Natural killer cell (primary cell): ENCODE results near the gene SOX8. TPM values are rescaled to one million over a fixed set of nuclear protein-coding genes. Genes with fewer than 3 reads are reported as not detected.
A peak's percentile ranks its signal among the peaks of the same experiment; 100 is the strongest.

Experiments used
- ATAC-seq, 3 donors: fragments of 150-1000 bp in 2 of 3; fragments of 200-7000 bp in 1 of 3; cut with Tn5 transposase; 1 replicate in 1 of 3; 2 replicates in 2 of 3; pipeline ENCODE4 v1.10.0; 2021; ENCODE audit warnings: mild to moderate bottlenecking in 2 of 3, moderate library complexity in 2 of 3
- DNase-seq, 2 donors: peaks; one replicate each; pipeline versions ENCODE4 v3.0.0 to v3.0.0-alpha.2; 2013 to 2021; ENCODE audit warnings: mixed read lengths in 1 of 2
- H3K27ac ChIP-seq: one replicate; pipeline ENCODE4 v1.5.1; 2013; ENCODE audit warnings: mild to moderate bottlenecking, low read length
- H3K27me3 ChIP-seq: one replicate; pipeline ENCODE4 v1.6.1; 2013; ENCODE audit warnings: low read length; ENCODE audit not compliant: control insufficient read depth, insufficient read depth
- H3K36me3 ChIP-seq: one replicate; pipeline ENCODE4 v1.6.1; 2013; ENCODE audit warnings: low read length; ENCODE audit not compliant: control insufficient read depth, insufficient read depth
- H3K4me1 ChIP-seq: one replicate; pipeline ENCODE4 v1.6.1; 2013; ENCODE audit warnings: low read length; ENCODE audit not compliant: control insufficient read depth, insufficient read depth
- H3K4me3 ChIP-seq: one replicate; pipeline ENCODE4 v1.5.1; 2013; ENCODE audit warnings: low read length
- H3K9me3 ChIP-seq: one replicate; pipeline ENCODE4 v1.6.1; 2013; ENCODE audit warnings: low read length; ENCODE audit not compliant: control insufficient read depth, insufficient read depth
- H3K27ac Mint-ChIP-seq, 2 donors: one replicate each; pipeline ENCODE4 v1.8.0; 2022; ENCODE audit warnings: mild to moderate bottlenecking in 2 of 2, mixed read lengths in 2 of 2, moderate library complexity in 1 of 2
- H3K27me3 Mint-ChIP-seq, 2 donors: one replicate each; pipeline ENCODE4 v1.8.0; 2022; ENCODE audit warnings: low read depth in 2 of 2, mixed read lengths in 2 of 2
- H3K36me3 Mint-ChIP-seq: one replicate; pipeline ENCODE4 v1.8.0; 2022; ENCODE audit warnings: mixed read lengths
- H3K4me1 Mint-ChIP-seq, 2 donors: one replicate each; pipeline ENCODE4 v1.8.0; 2022; ENCODE audit warnings: mixed read lengths in 2 of 2
- H3K4me3 Mint-ChIP-seq: one replicate; pipeline ENCODE4 v1.8.0; 2022; ENCODE audit warnings: mild to moderate bottlenecking, moderate library complexity, mixed read lengths
- H3K9me3 Mint-ChIP-seq, 2 donors: one replicate each; pipeline ENCODE4 v1.8.0; 2022; ENCODE audit warnings: mixed read lengths in 2 of 2
- CTCF ChIP-seq: fragments of 200-600 bp; IDR thresholded peaks from one replicate; pipeline ENCODE4 v1.8.0; 2022; ENCODE audit warnings: antibody characterized with exemption
- WGBS: methylation state at CpG from one replicate; pipeline ENCODE4 v1.1.7; 2013; ENCODE audit warnings: missing lambda C conversion rate; ENCODE audit not compliant: insufficient coverage; 5-methylcytosine and 5-hydroxymethylcytosine counted together
- intact Hi-C: fragments of 100-400 bp; cut with micrococcal nuclease; formaldehyde crosslinking; loops from one replicate; pipeline ENCODE4 v1.14.2; 2022
- total RNA-seq, 4 donors: library from RNA; stranded (reverse); fragments of 120-200 nt in 1 of 4; gene quantifications; one replicate each; pipeline versions ENCODE4 v1.2.3 to v1.2.4, GENCODE V29; 2013 to 2022

SOX8 gene
- total RNA-seq, 3 donors from 2014 or later (not counting 1 experiment from before 2014, with no cell fraction given), result not detected

DNA sequence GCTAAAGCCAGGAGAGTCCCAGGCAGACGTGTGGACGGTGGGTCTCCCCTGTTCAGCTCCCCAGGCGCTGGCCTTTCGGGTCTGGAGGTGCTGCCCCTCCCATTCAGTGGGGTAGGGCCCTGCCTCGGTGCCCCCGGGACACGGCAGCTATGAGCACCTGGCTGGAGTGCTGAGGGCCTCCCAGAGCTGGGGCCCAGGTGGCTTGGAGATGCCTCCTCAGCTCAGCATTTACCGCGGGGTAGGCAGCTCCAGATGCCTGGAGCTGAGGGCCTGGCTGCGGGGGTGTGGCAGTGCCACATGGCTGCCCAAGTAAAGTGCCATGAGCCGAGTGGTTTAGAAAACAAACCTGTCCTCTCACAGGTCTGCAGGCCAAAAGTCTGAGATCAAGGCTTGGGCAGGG is 19.5 kb downstream of the SOX8 start:
- Histone ChIP-seq H3K4me1 (peaks cover 47% of the 10 kb centered on the region), H3K4me3 (no peak overlapping the region), H3K9me3 (no peaks in the 10 kb centered on the region), H3K27me3 (no peaks in the 10 kb centered on the region), H3K27ac (no peak overlapping the region), H3K36me3 (no peaks in the 10 kb centered on the region)
- H3K9me3 Mint-ChIP-seq, result no peaks in the 10 kb centered on the region
- no peak overlapping the region for H3K4me3 Mint-ChIP-seq
- WGBS, result 90% methylated on average over 11 of the region's 11 CpGs
- no peaks in the 10 kb centered on the region for H3K36me3 Mint-ChIP-seq
- intact Hi-C loops, result no loop called here
- H3K27me3 Mint-ChIP-seq, result peaks cover 6 to 17% of the 10 kb centered on the region in 2 donors
- H3K27ac Mint-ChIP-seq, result no peak overlapping the region
- ATAC-seq (no peak), DNase-seq (no peak)
- peaks cover 0 to 13% of the 10 kb centered on the region in 2 donors for H3K4me1 Mint-ChIP-seq
- no peak for TF ChIP-seq CTCF

DNA sequence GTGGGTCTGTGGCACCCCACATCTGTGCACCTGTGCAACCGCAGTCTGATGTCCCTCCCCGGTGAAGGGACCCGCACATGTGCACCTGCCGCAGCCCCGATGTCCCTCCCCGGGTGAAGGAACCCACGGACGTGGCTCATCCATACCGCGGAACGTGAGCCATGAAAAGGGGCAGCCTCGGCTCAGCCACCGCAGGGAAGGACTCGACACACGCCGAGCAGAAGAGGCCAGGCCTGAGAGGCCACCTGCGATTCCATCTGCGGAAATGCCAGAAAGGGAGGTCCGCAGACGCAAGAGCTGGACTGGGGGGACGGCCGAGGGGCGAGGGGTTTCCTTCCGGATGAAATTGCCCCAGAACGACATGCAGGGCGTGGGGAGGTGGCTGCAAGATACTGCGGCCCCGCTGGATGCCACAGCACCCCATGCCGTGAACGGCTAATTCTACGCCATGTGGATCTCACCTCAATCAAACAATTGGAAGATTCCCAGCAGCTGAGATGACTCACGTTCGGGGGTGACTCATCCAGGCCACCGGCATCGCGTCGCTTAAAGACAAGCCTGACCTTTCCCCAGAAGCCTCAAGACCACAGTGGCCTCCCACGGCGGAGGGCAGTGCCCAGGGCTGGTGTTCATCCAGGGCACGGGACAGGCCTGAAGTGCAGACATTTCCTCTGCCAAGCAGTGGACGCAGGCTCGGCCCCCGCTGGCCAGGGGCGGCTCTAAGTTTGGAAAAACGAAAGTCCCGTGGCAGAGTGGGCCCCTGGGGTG is 21.0 kb downstream of the SOX8 start:
- H3K27ac Mint-ChIP-seq, result no peak overlapping the region
- no peak for ATAC-seq
- H3K4me1 ChIP-seq, result peaks cover 38% of the 10 kb centered on the region

DNA sequence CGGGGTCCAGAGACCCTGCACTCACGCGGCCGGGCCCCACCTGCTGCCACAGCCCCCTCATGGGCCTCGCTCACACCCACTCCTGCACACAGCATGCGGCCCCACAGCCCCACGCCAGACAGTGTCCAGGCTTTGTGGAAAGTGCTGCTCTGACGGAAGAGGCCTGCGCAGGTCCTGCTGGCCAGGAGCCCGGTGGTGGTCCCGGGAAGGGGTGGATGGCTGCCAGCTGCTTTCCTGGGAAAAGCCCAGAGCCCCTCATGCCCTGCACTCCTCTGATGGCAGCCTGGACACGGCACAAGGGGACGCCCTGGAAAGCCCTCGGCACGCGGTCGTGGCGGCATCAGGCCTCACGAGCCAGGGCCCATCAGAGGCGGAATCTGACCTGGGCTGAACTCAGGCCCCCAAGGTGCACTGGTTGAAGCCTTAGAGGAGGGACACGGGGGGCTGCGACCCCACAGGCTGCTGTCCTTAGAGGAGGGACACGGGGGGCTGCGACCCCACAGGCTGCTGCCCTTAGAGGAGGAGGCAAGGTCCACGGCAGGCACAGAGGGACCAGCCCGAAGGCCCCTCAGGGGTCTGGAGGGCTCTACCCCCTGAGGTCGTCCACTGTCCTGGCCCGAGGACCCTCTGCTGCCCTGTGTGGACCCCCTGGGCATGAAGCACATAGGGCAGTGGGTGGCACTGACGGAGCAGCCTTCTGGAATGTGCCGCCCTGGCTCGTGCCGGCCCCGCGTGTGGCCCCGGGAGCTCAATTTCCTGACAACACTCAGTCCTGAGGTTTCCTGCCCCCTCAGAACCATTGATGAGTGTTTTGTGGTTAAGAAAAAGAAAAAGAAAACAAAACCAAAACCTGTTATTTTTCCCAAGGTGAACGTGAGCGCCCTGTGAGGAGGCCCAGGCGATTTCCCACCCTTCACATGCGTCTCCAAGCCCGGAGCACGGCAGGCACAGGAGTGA is 22.1 kb downstream of the SOX8 start:
- H3K9me3 ChIP-seq, result no peaks in the 10 kb centered on the region
- peaks cover 27% of the 10 kb centered on the region for H3K4me1 ChIP-seq
- Mint-ChIP-seq H3K36me3 (no peaks in the 10 kb centered on the region), H3K27me3 (peaks cover 0 to 2% of the 10 kb centered on the region in 2 donors), H3K27ac (no peak overlapping the region), H3K4me1 (peaks cover 0 to 6% of the 10 kb centered on the region in 2 donors), H3K4me3 (no peak overlapping the region), H3K9me3 (no peaks in the 10 kb centered on the region)
- 61% methylated on average over 41 of the region's 41 CpGs for WGBS
- H3K4me3 ChIP-seq, result no peak overlapping the region
- no peaks in the 10 kb centered on the region for H3K36me3 ChIP-seq
- no peaks in the 10 kb centered on the region for H3K27me3 ChIP-seq
- intact Hi-C loops, result no loop called here
- peak overlapping the region; percentile 19 for H3K27ac ChIP-seq
- peak in 1 of 2 donors; percentile 73 for DNase-seq
- TF ChIP-seq CTCF, result no peak
- ATAC-seq, result peak; percentile 18 to 29 (median 29)

More for the DNA sequence above, 21.0 kb downstream of the SOX8 start:
- H3K27me3 Mint-ChIP-seq, result peaks cover 0 to 10% of the 10 kb centered on the region in 2 donors
- WGBS, result 84% methylated on average over 46 of the region's 46 CpGs
- H3K9me3 ChIP-seq, result no peaks in the 10 kb centered on the region
- intact Hi-C loops, result no loop called here
- no peak overlapping the region for H3K27ac ChIP-seq
- H3K9me3 Mint-ChIP-seq, result no peaks in the 10 kb centered on the region
- H3K4me1 Mint-ChIP-seq, result peaks cover 0 to 13% of the 10 kb centered on the region in 2 donors
- DNase-seq, result peak in 1 of 2 donors; percentile 69
- no peaks in the 10 kb centered on the region for H3K27me3 ChIP-seq
- no peak for TF ChIP-seq CTCF
- H3K36me3 ChIP-seq, result no peaks in the 10 kb centered on the region
- H3K4me3 Mint-ChIP-seq, result no peak overlapping the region
- no peak overlapping the region for H3K4me3 ChIP-seq
- no peaks in the 10 kb centered on the region for H3K36me3 Mint-ChIP-seq
